Stimulated activated memory B cell treated with anti-CD40 and anti-IgM and Interleukin-4, amounts not matched to agents 10 μg/mL and 1 μg/mL and 100 μg/mL, for 72 hours (primary cell): ENCODE data around the gene NLK.
"Not testable (repeated sequence)": the region's sequence is repeated elsewhere in the genome, so short reads cannot be mapped to it uniquely, and the experiment has no call there.

Source experiments
- ATAC-seq: fragments of 150-1000 bp; cut with Tn5 transposase; 2 replicates; pipeline ENCODE4 v1.10.0; 2021
- H3K27ac Mint-ChIP-seq: one replicate; pipeline ENCODE4 v1.8.0; 2022; ENCODE audit warnings: mild to moderate bottlenecking, mixed read lengths
- H3K27me3 Mint-ChIP-seq: one replicate; pipeline ENCODE4 v1.8.0; 2022; ENCODE audit warnings: mixed read lengths
- H3K36me3 Mint-ChIP-seq: one replicate; pipeline ENCODE4 v1.8.0; 2022; ENCODE audit warnings: mixed read lengths
- H3K4me1 Mint-ChIP-seq: one replicate; pipeline ENCODE4 v1.8.0; 2022; ENCODE audit warnings: mixed read lengths
- H3K4me3 Mint-ChIP-seq: one replicate; pipeline ENCODE4 v1.8.0; 2022; ENCODE audit warnings: mild to moderate bottlenecking, moderate library complexity, mixed read lengths
- H3K9me3 Mint-ChIP-seq: one replicate; pipeline ENCODE4 v1.8.0; 2022; ENCODE audit warnings: mixed read lengths

NLK gene

GRCh38 chr17:28160610-28161009 is 118.1 kb downstream of the NLK start:
- H3K4me1 Mint-ChIP-seq: no peaks in the 10 kb centered on the region
- no peaks in the 10 kb centered on the region for H3K9me3 Mint-ChIP-seq
- no peak overlapping the region for H3K27ac Mint-ChIP-seq
- H3K36me3 Mint-ChIP-seq: peaks cover 6% of the 10 kb centered on the region
- no peak overlapping the region for H3K4me3 Mint-ChIP-seq
- no peaks in the 10 kb centered on the region for H3K27me3 Mint-ChIP-seq
- no peak for ATAC-seq

- no peaks in the 10 kb centered on the region for H3K9me3 Mint-ChIP-seq
- H3K4me1 Mint-ChIP-seq: no peaks in the 10 kb centered on the region
- ATAC-seq: no peak
Measured at GRCh38 chr17:28161311-28161710, 118.8 kb downstream of the NLK start.

GRCh38 chr17:28166478-28166877 is 124.0 kb downstream of the NLK start:
- peaks cover 26% of the 10 kb centered on the region for H3K36me3 Mint-ChIP-seq
- no peaks in the 10 kb centered on the region for H3K9me3 Mint-ChIP-seq
- no peak overlapping the region for H3K27ac Mint-ChIP-seq
- no peak for ATAC-seq
- H3K27me3 Mint-ChIP-seq: no peaks in the 10 kb centered on the region
- H3K4me1 Mint-ChIP-seq: no peaks in the 10 kb centered on the region
- no peak overlapping the region for H3K4me3 Mint-ChIP-seq

More at GRCh38 chr17:28161311-28161710, 118.8 kb downstream of the NLK start:
- no peak overlapping the region for H3K27ac Mint-ChIP-seq
- H3K27me3 Mint-ChIP-seq: no peaks in the 10 kb centered on the region
- no peak overlapping the region for H3K4me3 Mint-ChIP-seq
- H3K36me3 Mint-ChIP-seq: peaks cover 10% of the 10 kb centered on the region

- H3K9me3 Mint-ChIP-seq: no peaks in the 10 kb centered on the region
- H3K27me3 Mint-ChIP-seq: no peaks in the 10 kb centered on the region
- H3K4me3 Mint-ChIP-seq: no peak overlapping the region
- H3K27ac Mint-ChIP-seq: no peak overlapping the region
- H3K4me1 Mint-ChIP-seq: no peaks in the 10 kb centered on the region
- H3K36me3 Mint-ChIP-seq: peaks cover 41% of the 10 kb centered on the region
- no peak for ATAC-seq
Measured at GRCh38 chr17:28169621-28170349, 127.3 kb downstream of the NLK start.

GRCh38 chr17:28170771-28171170 is 128.3 kb downstream of the NLK start:
- H3K4me1 Mint-ChIP-seq: no peaks in the 10 kb centered on the region
- peaks cover 43% of the 10 kb centered on the region for H3K36me3 Mint-ChIP-seq
- no peak overlapping the region for H3K27ac Mint-ChIP-seq
- H3K9me3 Mint-ChIP-seq: no peaks in the 10 kb centered on the region
- H3K4me3 Mint-ChIP-seq: no peak overlapping the region
- ATAC-seq: no peak
- no peaks in the 10 kb centered on the region for H3K27me3 Mint-ChIP-seq

GRCh38 chr17:28173031-28173561 is 130.6 kb downstream of the NLK start:
- ATAC-seq: no peak
- Mint-ChIP-seq H3K27ac (no peak overlapping the region), H3K36me3 (peaks cover 36% of the 10 kb centered on the region)

GRCh38 chr17:28173801-28174200 is 131.3 kb downstream of the NLK start:
- H3K27ac Mint-ChIP-seq: no peak overlapping the region
- no peak overlapping the region for H3K4me3 Mint-ChIP-seq
- no peaks in the 10 kb centered on the region for H3K4me1 Mint-ChIP-seq
- H3K9me3 Mint-ChIP-seq: no peaks in the 10 kb centered on the region
- ATAC-seq: no peak
- no peaks in the 10 kb centered on the region for H3K27me3 Mint-ChIP-seq
- peaks cover 31% of the 10 kb centered on the region for H3K36me3 Mint-ChIP-seq

More at GRCh38 chr17:28173031-28173561, 130.6 kb downstream of the NLK start:
- Mint-ChIP-seq H3K9me3 (no peaks in the 10 kb centered on the region), H3K27me3 (no peaks in the 10 kb centered on the region), H3K4me1 (no peaks in the 10 kb centered on the region), H3K4me3 (no peak overlapping the region)

- H3K4me1 Mint-ChIP-seq: no peaks in the 10 kb centered on the region
- no peak for ATAC-seq
- no peak overlapping the region for H3K4me3 Mint-ChIP-seq
- H3K36me3 Mint-ChIP-seq: peaks cover 30% of the 10 kb centered on the region
- H3K9me3 Mint-ChIP-seq: no peaks in the 10 kb centered on the region
- H3K27me3 Mint-ChIP-seq: no peaks in the 10 kb centered on the region
- H3K27ac Mint-ChIP-seq: no peak overlapping the region
Measured at GRCh38 chr17:28174352-28175046, 132.0 kb downstream of the NLK start.

GRCh38 chr17:28177351-28177750 is 134.9 kb downstream of the NLK start:
- no peaks in the 10 kb centered on the region for H3K4me1 Mint-ChIP-seq
- H3K4me3 Mint-ChIP-seq: no peak overlapping the region
- peaks cover 28% of the 10 kb centered on the region for H3K36me3 Mint-ChIP-seq
- no peaks in the 10 kb centered on the region for H3K9me3 Mint-ChIP-seq
- H3K27ac Mint-ChIP-seq: no peak overlapping the region
- no peak for ATAC-seq
- H3K27me3 Mint-ChIP-seq: no peaks in the 10 kb centered on the region

- H3K27ac Mint-ChIP-seq: no peak overlapping the region
- H3K36me3 Mint-ChIP-seq: peaks cover 14% of the 10 kb centered on the region
- no peak for ATAC-seq
- no peaks in the 10 kb centered on the region for H3K4me1 Mint-ChIP-seq
- H3K9me3 Mint-ChIP-seq: no peaks in the 10 kb centered on the region
- no peak overlapping the region for H3K4me3 Mint-ChIP-seq
- no peaks in the 10 kb centered on the region for H3K27me3 Mint-ChIP-seq
Measured at GRCh38 chr17:28178800-28179199, 136.3 kb downstream of the NLK start.

- H3K27me3 Mint-ChIP-seq: no peaks in the 10 kb centered on the region
- H3K36me3 Mint-ChIP-seq: peaks cover 15% of the 10 kb centered on the region
- H3K4me3 Mint-ChIP-seq: no peak overlapping the region
- H3K4me1 Mint-ChIP-seq: no peaks in the 10 kb centered on the region
- no peak for ATAC-seq
- no peaks in the 10 kb centered on the region for H3K9me3 Mint-ChIP-seq
- no peak overlapping the region for H3K27ac Mint-ChIP-seq
Measured at GRCh38 chr17:28180449-28180848, 138.0 kb downstream of the NLK start.

GRCh38 chr17:28181568-28181967 is 139.1 kb downstream of the NLK start:
- H3K4me1 Mint-ChIP-seq: no peaks in the 10 kb centered on the region
- no peaks in the 10 kb centered on the region for H3K9me3 Mint-ChIP-seq
- no peak overlapping the region for H3K4me3 Mint-ChIP-seq
- H3K36me3 Mint-ChIP-seq: peaks cover 26% of the 10 kb centered on the region
- no peak overlapping the region for H3K27ac Mint-ChIP-seq
- H3K27me3 Mint-ChIP-seq: no peaks in the 10 kb centered on the region
- ATAC-seq: no peak

- H3K36me3 Mint-ChIP-seq: peaks cover 28% of the 10 kb centered on the region
- ATAC-seq: no peak
- no peak overlapping the region for H3K4me3 Mint-ChIP-seq
- H3K27me3 Mint-ChIP-seq: no peaks in the 10 kb centered on the region
- H3K27ac Mint-ChIP-seq: no peak overlapping the region
- H3K9me3 Mint-ChIP-seq: no peaks in the 10 kb centered on the region
- H3K4me1 Mint-ChIP-seq: no peaks in the 10 kb centered on the region
Measured at GRCh38 chr17:28182559-28182958, 140.1 kb downstream of the NLK start.

GRCh38 chr17:28185658-28186057 is 143.2 kb downstream of the NLK start:
- Mint-ChIP-seq H3K36me3 (peaks cover 36% of the 10 kb centered on the region), H3K4me1 (no peaks in the 10 kb centered on the region), H3K27me3 (no peaks in the 10 kb centered on the region), H3K27ac (no peak overlapping the region), H3K9me3 (no peaks in the 10 kb centered on the region), H3K4me3 (no peak overlapping the region)
- ATAC-seq: no peak

GRCh38 chr17:28186472-28186871 is 144.0 kb downstream of the NLK start:
- peaks cover 42% of the 10 kb centered on the region for H3K36me3 Mint-ChIP-seq
- ATAC-seq, H3K4me1 Mint-ChIP-seq, H3K4me3 Mint-ChIP-seq, H3K27me3 Mint-ChIP-seq, H3K9me3 Mint-ChIP-seq, H3K27ac Mint-ChIP-seq: not testable (repeated sequence)

- H3K9me3 Mint-ChIP-seq: no peaks in the 10 kb centered on the region
- H3K27ac Mint-ChIP-seq: no peak overlapping the region
- ATAC-seq: no peak
- H3K4me1 Mint-ChIP-seq: peaks cover 4% of the 10 kb centered on the region
- peaks cover 51% of the 10 kb centered on the region for H3K36me3 Mint-ChIP-seq
- H3K27me3 Mint-ChIP-seq: no peaks in the 10 kb centered on the region
- H3K4me3 Mint-ChIP-seq: no peak overlapping the region
Measured at GRCh38 chr17:28187931-28188330, 145.5 kb downstream of the NLK start.
